A673 (cell line): ENCODE results near the gene PROM1.

ENCODE experiments used
- CTCF ChIP-seq: fragments of 300-800, 200-600 bp; sonication (generic); conservative IDR thresholded peaks from 2 replicates; pipeline ENCODE4 v1.5.1; 2017; ENCODE audit warnings: low read depth, mild to moderate bottlenecking, antibody characterized with exemption, low read length, moderate library complexity, mixed read lengths
- EZH2 ChIP-seq: fragments of 200-600 bp; sonication (generic); IDR thresholded peaks from 2 replicates; pipeline ENCODE4 v1.6.1; 2017; ENCODE audit warnings: borderline replicate concordance, low read depth, mild to moderate bottlenecking, mixed read lengths, antibody characterized with exemption, low read length; ENCODE audit not compliant: poor library complexity, severe bottlenecking

DNA sequence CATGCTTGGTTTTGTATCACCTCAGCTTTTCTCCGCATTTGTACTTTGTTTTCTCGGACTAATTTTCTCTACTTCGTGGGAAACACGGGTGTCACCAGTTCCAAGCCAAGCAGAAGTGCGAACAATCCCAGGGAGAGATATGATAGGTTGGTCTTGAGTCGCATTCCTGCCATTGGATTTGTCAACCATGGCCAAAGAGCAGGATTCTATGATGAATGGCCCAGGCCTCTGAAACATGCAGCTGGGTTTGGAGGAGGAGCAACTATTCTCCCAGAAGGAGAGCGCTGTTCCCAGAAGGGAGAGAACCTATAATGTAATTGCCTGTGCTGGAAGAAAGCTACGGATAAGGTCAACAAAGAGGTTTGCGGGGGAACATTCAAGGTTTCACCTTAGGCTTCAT, 135.0 kb downstream of the PROM1 start:
- TF ChIP-seq CTCF = no peak
- no peak for TF ChIP-seq EZH2
